ENCODE data around the gene MTIF2. TPM values are rescaled to one million over a fixed set of nuclear protein-coding genes. Genes with fewer than 3 reads are reported as not detected.
"Not testable (repeated sequence)": the region's sequence is repeated elsewhere in the genome, so short reads cannot be mapped to it uniquely, and the experiment has no call there.

MTIF2 gene
- total RNA-seq, 1 donor from 2014 or later, result 32.9 TPM

GRCh38 chr2:55230551-55230950 lies 38.5 kb downstream of the MTIF2 start:
- no peak overlapping the region for H3K27ac Mint-ChIP-seq (ENCODE audit: unreplicated experiment)
- DNase-seq (ENCODE audit: low read depth, low spot score), result no peak
- peak overlapping the region; percentile 95 for H3K4me3 Mint-ChIP-seq
- H3K36me3 Mint-ChIP-seq (ENCODE audit: low read depth), result peaks cover 10% of the 10 kb centered on the region
- H3K27me3 Mint-ChIP-seq (ENCODE audit: low read depth), result no peaks in the 10 kb centered on the region
- no peaks in the 10 kb centered on the region for H3K9me3 Mint-ChIP-seq
- no peak for TF ChIP-seq CTCF (conservative IDR thresholded peaks at IDR 0.05)
- peaks cover 54% of the 10 kb centered on the region for H3K4me1 Mint-ChIP-seq

- no peak for TF ChIP-seq CTCF (conservative IDR thresholded peaks at IDR 0.05)
- H3K4me1 Mint-ChIP-seq, result peaks cover 52% of the 10 kb centered on the region
- no peak for DNase-seq (ENCODE audit: low read depth, low spot score)
- no peak overlapping the region for H3K27ac Mint-ChIP-seq (ENCODE audit: unreplicated experiment)
- H3K4me3 Mint-ChIP-seq, result peak overlapping the region; percentile 73
- peaks cover 8% of the 10 kb centered on the region for H3K36me3 Mint-ChIP-seq (ENCODE audit: low read depth)
- H3K27me3 Mint-ChIP-seq (ENCODE audit: low read depth), result no peaks in the 10 kb centered on the region
- no peaks in the 10 kb centered on the region for H3K9me3 Mint-ChIP-seq
Observed at GRCh38 chr2:55229221-55229620, 39.8 kb downstream of the MTIF2 start.

GRCh38 chr2:55228226-55228563 lies 40.8 kb downstream of the MTIF2 start:
- no peak overlapping the region for H3K27ac Mint-ChIP-seq (ENCODE audit: unreplicated experiment)
- H3K36me3 Mint-ChIP-seq (ENCODE audit: low read depth), result peaks cover 6% of the 10 kb centered on the region
- DNase-seq (ENCODE audit: low read depth, low spot score), result no peak
- H3K9me3 Mint-ChIP-seq, result no peaks in the 10 kb centered on the region
- TF ChIP-seq CTCF (conservative IDR thresholded peaks at IDR 0.05), result no peak
- peaks cover 42% of the 10 kb centered on the region for H3K4me1 Mint-ChIP-seq
- no peaks in the 10 kb centered on the region for H3K27me3 Mint-ChIP-seq (ENCODE audit: low read depth)
- H3K4me3 Mint-ChIP-seq, result peak overlapping the region; percentile 47

DNA sequence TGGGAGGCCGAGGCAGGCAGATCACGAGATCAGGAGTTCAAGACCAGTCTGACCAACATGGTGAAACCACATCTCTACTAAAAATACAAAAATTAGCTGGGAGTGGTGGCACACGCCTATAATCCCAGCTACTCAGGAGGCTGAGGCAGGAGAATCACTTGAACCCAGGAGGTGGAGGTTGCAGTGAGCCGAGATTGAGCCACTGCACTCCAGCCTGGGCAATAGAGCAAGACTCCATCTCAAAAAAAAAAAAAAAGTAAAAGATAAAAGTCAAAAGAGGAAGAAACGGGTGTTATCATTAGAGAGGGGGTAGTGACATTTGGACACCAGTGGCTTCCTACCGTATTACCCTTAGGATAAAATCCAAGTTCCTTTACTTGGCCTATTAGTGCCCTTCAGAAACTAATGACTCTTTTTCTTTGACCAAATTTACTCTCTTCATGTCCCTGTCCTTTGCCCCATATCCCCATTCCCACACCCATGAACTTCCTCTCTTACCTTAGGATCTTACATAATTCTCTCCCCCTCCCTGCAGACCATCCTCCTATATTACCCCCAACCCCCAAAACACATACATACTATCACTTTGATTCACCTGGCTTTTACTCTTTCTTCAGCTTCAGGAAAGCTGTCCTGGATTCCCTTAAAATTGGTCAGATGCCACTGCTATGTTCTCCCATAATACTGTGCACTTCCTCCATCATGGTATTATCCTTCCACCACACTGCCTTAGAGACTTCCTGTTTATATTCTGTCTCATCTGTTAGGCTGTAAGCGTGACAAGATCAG lies 41.4 kb downstream of the MTIF2 start:
- not testable (repeated sequence) for H3K27me3 Mint-ChIP-seq (ENCODE audit: low read depth); H3K27ac Mint-ChIP-seq (ENCODE audit: unreplicated experiment); DNase-seq (ENCODE audit: low read depth, low spot score); H3K9me3 Mint-ChIP-seq; H3K36me3 Mint-ChIP-seq (ENCODE audit: low read depth)
- Mint-ChIP-seq H3K4me3 (peak overlapping the region; percentile 47), H3K4me1 (peaks cover 45% of the 10 kb centered on the region)

DNA sequence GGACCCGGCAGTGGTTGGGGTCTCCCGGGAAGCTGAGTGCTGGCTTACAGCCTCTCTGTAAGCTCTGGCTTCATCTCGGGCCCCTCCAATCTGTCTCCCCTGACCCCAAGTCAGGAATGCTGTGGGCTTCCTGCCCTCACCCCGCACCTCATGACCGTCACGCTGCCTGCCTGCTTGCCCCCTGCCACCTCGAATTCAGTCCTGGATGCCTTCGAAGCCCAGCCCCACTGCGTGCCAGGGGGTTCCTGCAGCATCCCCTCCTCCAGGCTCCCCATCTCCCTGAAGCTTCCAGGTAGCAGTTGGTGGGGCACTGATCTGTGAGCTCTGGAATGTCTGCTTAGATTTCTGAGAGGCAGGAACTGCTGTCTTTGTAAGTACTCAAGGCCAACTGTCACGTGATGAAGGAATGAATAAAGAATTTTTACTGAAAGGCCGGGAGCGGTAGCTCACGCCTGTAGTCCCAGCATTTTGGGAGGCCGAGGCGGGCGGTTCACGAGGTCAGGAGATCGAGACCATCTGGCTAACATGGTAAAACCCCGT lies 43.5 kb downstream of the MTIF2 start:
- no peak for TF ChIP-seq CTCF (conservative IDR thresholded peaks at IDR 0.05)
- H3K27me3 Mint-ChIP-seq (ENCODE audit: low read depth), result no peaks in the 10 kb centered on the region
- H3K9me3 Mint-ChIP-seq, result no peaks in the 10 kb centered on the region
- H3K4me1 Mint-ChIP-seq, result peaks cover 35% of the 10 kb centered on the region
- H3K36me3 Mint-ChIP-seq (ENCODE audit: low read depth), result peaks cover 4% of the 10 kb centered on the region
- no peak for DNase-seq (ENCODE audit: low read depth, low spot score)
- H3K4me3 Mint-ChIP-seq, result peak overlapping the region; percentile 37
- no peak overlapping the region for H3K27ac Mint-ChIP-seq (ENCODE audit: unreplicated experiment)

DNA sequence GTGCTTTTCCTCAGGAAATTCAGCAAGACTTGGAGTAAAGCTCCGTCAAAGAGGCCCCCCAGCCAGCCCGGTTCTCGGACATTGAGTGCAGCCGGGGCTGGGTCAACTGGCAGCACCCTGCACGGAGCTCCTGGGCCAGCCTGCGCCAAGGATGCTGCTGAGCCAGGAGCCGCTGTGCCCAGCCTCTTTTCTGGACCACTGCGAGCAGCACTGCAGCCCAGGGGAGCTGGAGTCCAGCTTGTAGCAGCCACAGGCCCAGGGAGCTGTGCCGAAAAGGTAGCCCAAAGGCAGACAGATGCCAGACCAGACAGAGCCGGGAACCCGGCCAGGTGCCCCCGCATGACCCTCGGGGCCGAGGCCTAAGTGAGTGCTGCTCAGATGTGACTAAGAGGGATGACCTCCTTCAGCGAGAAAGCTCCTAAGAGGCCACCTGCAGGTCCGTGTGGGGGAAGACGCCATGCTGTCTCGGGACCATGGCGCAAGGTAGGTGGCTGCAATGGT lies 44.2 kb downstream of the MTIF2 start:
- H3K36me3 Mint-ChIP-seq (ENCODE audit: low read depth), result peaks cover 4% of the 10 kb centered on the region
- H3K4me3 Mint-ChIP-seq, result peak overlapping the region; percentile 76
- peaks cover 28% of the 10 kb centered on the region for H3K4me1 Mint-ChIP-seq
- no peaks in the 10 kb centered on the region for H3K27me3 Mint-ChIP-seq (ENCODE audit: low read depth)
- no peak overlapping the region for H3K27ac Mint-ChIP-seq (ENCODE audit: unreplicated experiment)
- no peaks in the 10 kb centered on the region for H3K9me3 Mint-ChIP-seq
- DNase-seq (ENCODE audit: low read depth, low spot score), result no peak
- TF ChIP-seq CTCF (conservative IDR thresholded peaks at IDR 0.05), result no peak
